H9 (cell line): ENCODE measurements around the gene DACH1. TPM values are rescaled to one million over a fixed set of nuclear protein-coding genes. Genes with fewer than 3 reads are reported as not detected.

Experiments used
- DNase-seq: peaks from one replicate; pipeline ENCODE4 v3.0.0-alpha.2; 2017
- H2AFZ ChIP-seq: one replicate; pipeline ENCODE4 v1.6.1; 2013; ENCODE audit warnings: mild to moderate bottlenecking, low read length, control low read depth, moderate library complexity
- H2AK5ac ChIP-seq: 2 replicates; pipeline ENCODE4 v1.6.1; 2013; ENCODE audit warnings: low read length, control low read depth, mixed read lengths; ENCODE audit not compliant: insufficient read length
- H2BK120ac ChIP-seq: one replicate; pipeline ENCODE4 v1.6.1; 2013; ENCODE audit warnings: low read depth, mild to moderate bottlenecking, low read length, control low read depth, inconsistent platforms; ENCODE audit not compliant: poor library complexity, severe bottlenecking
- H2BK12ac ChIP-seq: 2 replicates; pipeline ENCODE4 v1.6.1; 2013; ENCODE audit warnings: low read length, control low read depth, mixed read lengths, low read depth; ENCODE audit not compliant: insufficient read length
- H2BK15ac ChIP-seq: 2 replicates; pipeline ENCODE4 v1.6.1; 2013; ENCODE audit warnings: low read depth, low read length, control low read depth
- H2BK20ac ChIP-seq: one replicate; pipeline ENCODE4 v1.6.1; 2013; ENCODE audit warnings: low read depth, mild to moderate bottlenecking, low read length, control low read depth, inconsistent platforms; ENCODE audit not compliant: poor library complexity, severe bottlenecking
- H2BK5ac ChIP-seq: 2 replicates; pipeline ENCODE4 v1.6.1; 2013; ENCODE audit warnings: low read length, control low read depth, mixed read lengths; ENCODE audit not compliant: insufficient read length
- H3K14ac ChIP-seq: 2 replicates; pipeline ENCODE4 v1.6.1; 2013; ENCODE audit warnings: low read length, control low read depth; ENCODE audit not compliant: insufficient read depth
- H3K18ac ChIP-seq: 2 replicates; pipeline ENCODE4 v1.6.1; 2013; ENCODE audit warnings: low read depth, mild to moderate bottlenecking, mixed read lengths, low read length, control low read depth; ENCODE audit not compliant: insufficient read length
- H3K23ac ChIP-seq: 2 replicates; pipeline ENCODE4 v1.6.1; 2013; ENCODE audit warnings: low read length, control low read depth, mixed read lengths, low read depth; ENCODE audit not compliant: insufficient read length
- H3K23me2 ChIP-seq: 2 replicates; pipeline ENCODE4 v1.6.1; 2013; ENCODE audit warnings: low read depth, mild to moderate bottlenecking, mixed read lengths, low read length, control low read depth; ENCODE audit not compliant: insufficient read length, poor library complexity, severe bottlenecking
- H3K27ac ChIP-seq: 2 replicates; pipeline ENCODE4 v1.5.1; 2013; ENCODE audit warnings: low read length, control low read depth, mixed read lengths, low read depth; ENCODE audit not compliant: insufficient read length
- H3K27me3 ChIP-seq: 2 replicates; pipeline ENCODE4 v1.6.1; 2013; ENCODE audit warnings: low read length, control low read depth, inconsistent platforms; ENCODE audit not compliant: insufficient read depth
- H3K4ac ChIP-seq: 2 replicates; pipeline ENCODE4 v1.6.1; 2013; ENCODE audit warnings: low read depth, mild to moderate bottlenecking, control low read depth, inconsistent platforms, low read length, moderate library complexity
- H3K4me1 ChIP-seq: 2 replicates; pipeline ENCODE4 v1.6.1; 2013; ENCODE audit warnings: low read length, control low read depth, inconsistent platforms; ENCODE audit not compliant: insufficient read depth
- H3K4me2 ChIP-seq: 2 replicates; pipeline ENCODE4 v1.6.1; 2013; ENCODE audit warnings: low read length, control low read depth, mixed read lengths; ENCODE audit not compliant: insufficient read length, insufficient read depth
- H3K56ac ChIP-seq: 2 replicates; pipeline ENCODE4 v1.6.1; 2013; ENCODE audit warnings: low read depth, mild to moderate bottlenecking, mixed read lengths, low read length, control low read depth; ENCODE audit not compliant: insufficient read length
- H3K79me1 ChIP-seq: 2 replicates; pipeline ENCODE4 v1.6.1; 2013; ENCODE audit warnings: low read depth, mild to moderate bottlenecking, moderate library complexity, low read length, control low read depth, inconsistent platforms; ENCODE audit not compliant: insufficient read depth, poor library complexity, severe bottlenecking
- H3K79me2 ChIP-seq: 2 replicates; pipeline ENCODE4 v1.6.1; 2013; ENCODE audit warnings: low read length, control low read depth, inconsistent platforms; ENCODE audit not compliant: insufficient read depth
- H3K9ac ChIP-seq: 2 replicates; pipeline ENCODE4 v1.6.1; 2013; ENCODE audit warnings: low read length, control low read depth, mixed read lengths; ENCODE audit not compliant: insufficient read length; ENCODE audit errors: extremely low read depth
- H3K9me3 ChIP-seq: one replicate; pipeline ENCODE4 v1.6.1; 2013; ENCODE audit warnings: low read depth, low read length, inconsistent platforms; ENCODE audit not compliant: control insufficient read depth
- H3T11ph ChIP-seq: one replicate; pipeline ENCODE4 v1.6.1; 2013; ENCODE audit warnings: mild to moderate bottlenecking, low read length, control low read depth, inconsistent platforms
- H4K20me1 ChIP-seq: one replicate; pipeline ENCODE4 v1.6.1; 2013; ENCODE audit not compliant: control insufficient read depth, insufficient read length, insufficient read depth
- H4K5ac ChIP-seq: 2 replicates; pipeline ENCODE4 v1.6.1; 2013; ENCODE audit warnings: low read depth, mild to moderate bottlenecking, mixed read lengths, low read length, control low read depth; ENCODE audit not compliant: insufficient read length
- H4K8ac ChIP-seq: replicated peaks from 2 replicates; pipeline ENCODE4 v1.6.1; 2013; ENCODE audit warnings: low read length, control low read depth, mixed read lengths, low read depth; ENCODE audit not compliant: insufficient read length
- H4K91ac ChIP-seq: 2 replicates; pipeline ENCODE4 v1.6.1; 2013; ENCODE audit warnings: low read depth, mild to moderate bottlenecking, moderate library complexity, mixed read lengths, low read length, control low read depth; ENCODE audit not compliant: insufficient read length
- H3K27ac Mint-ChIP-seq, 3 experiments: 2 replicates in 2 of 3; 3 replicates in 1 of 3; pipeline ENCODE4 v1.8.0; 2020 to 2021; ENCODE audit warnings: mixed read lengths in 3 of 3, mild to moderate bottlenecking in 1 of 3, moderate library complexity in 1 of 3
- H3K27me3 Mint-ChIP-seq: 2 replicates; pipeline ENCODE4 v1.8.0; 2021; ENCODE audit warnings: low read depth, mild to moderate bottlenecking, moderate library complexity, mixed read lengths
- H3K36me3 Mint-ChIP-seq, 3 experiments: 2 replicates in 2 of 3; 3 replicates in 1 of 3; pipeline ENCODE4 v1.8.0; 2020 to 2021; ENCODE audit warnings: low read depth in 3 of 3, mixed read lengths in 3 of 3; ENCODE audit not compliant: insufficient read depth in 1 of 3
- H3K4me1 Mint-ChIP-seq, 2 experiments: 2 replicates each; pipeline ENCODE4 v1.8.0; 2020; ENCODE audit warnings: mixed read lengths in 2 of 2
- H3K4me3 Mint-ChIP-seq, 2 experiments: 2 replicates in 1 of 2; 3 replicates in 1 of 2; pipeline ENCODE4 v1.8.0; 2020 to 2021; ENCODE audit warnings: mild to moderate bottlenecking in 2 of 2, mixed read lengths in 2 of 2, moderate library complexity in 1 of 2
- H3K9me3 Mint-ChIP-seq, 2 experiments: 2 replicates in 1 of 2; 3 replicates in 1 of 2; pipeline ENCODE4 v1.8.0; 2020; ENCODE audit warnings: mild to moderate bottlenecking in 2 of 2, mixed read lengths in 2 of 2, moderate library complexity in 1 of 2
- CTCF ChIP-seq: fragments of 200-600 bp; sonication (generic); conservative IDR thresholded peaks from 3 replicates; pipeline ENCODE4 v1.8.0; 2021; ENCODE audit warnings: antibody characterized with exemption, mild to moderate bottlenecking
- WGBS: extraction: QIAGEN DNeasy Blood & Tissue Kit; methylation state at CpG from one replicate; pipeline ENCODE4 v1.1.7; 2013; ENCODE audit warnings: missing lambda C conversion rate, low lambda C conversion rate, mixed read lengths; ENCODE audit not compliant: insufficient read length; ENCODE audit errors: extremely low coverage; 5-methylcytosine and 5-hydroxymethylcytosine counted together
- total RNA-seq: library from RNA; stranded (reverse); gene quantifications from 2 replicates; pipeline ENCODE4 v1.2.1, GENCODE V29; 2021

The DACH1 gene
- total RNA-seq, 1 experiment from 2014 or later = not detected

- Histone ChIP-seq H2BK5ac (no peak overlapping the region), H3K56ac (no peak overlapping the region), H3K23ac (no peak overlapping the region), H2AK5ac (no peak overlapping the region), H3K4ac (no peak overlapping the region), H3K79me2 (no peaks in the 10 kb centered on the region), H2BK20ac (no peak overlapping the region), H2BK15ac (no peak overlapping the region), H3K4me2 (no peak overlapping the region), H3K27me3 (no peaks in the 10 kb centered on the region), H2BK120ac (no peak overlapping the region), H4K20me1 (no peaks in the 10 kb centered on the region), H3K4me1 (no peaks in the 10 kb centered on the region), H3T11ph (no peak overlapping the region), H2AFZ (no peak overlapping the region), H4K8ac (no peak overlapping the region), H3K18ac (no peak overlapping the region), H2BK12ac (no peak overlapping the region), H3K9me3 (no peaks in the 10 kb centered on the region), H3K9ac (no peak overlapping the region), H3K79me1 (no peaks in the 10 kb centered on the region), H4K5ac (no peak overlapping the region), H3K27ac (no peak overlapping the region), H4K91ac (no peak overlapping the region), H3K23me2 (no peaks in the 10 kb centered on the region), H3K14ac (no peak overlapping the region)
- no CpG with 5 or more reads among the region's 3 CpGs for WGBS
- no peak for DNase-seq
- Mint-ChIP-seq H3K27ac (no peak overlapping the region), H3K4me1 (no peaks in the 10 kb centered on the region), H3K36me3 (no peaks in the 10 kb centered on the region), H3K4me3 (no peak overlapping the region), H3K27me3 (no peaks in the 10 kb centered on the region), H3K9me3 (no peaks in the 10 kb centered on the region)
- no peak for TF ChIP-seq CTCF
Measured at GRCh38 chr13:71474936-71475335, 392.1 kb downstream of the DACH1 start.
